Activated naive CD8-positive, alpha-beta T cell (primary cell): ENCODE data around the gene THEMIS2.
A peak's percentile ranks its signal among the peaks of the same experiment; 100 is the strongest.
"Not testable (repeated sequence)": the region's sequence is repeated elsewhere in the genome, so short reads cannot be mapped to it uniquely, and the experiment has no call there.

Experiments used
- H3K27ac Mint-ChIP-seq: one replicate; pipeline ENCODE4 v1.8.0; 2021; ENCODE audit warnings: mixed read lengths
- H3K27me3 Mint-ChIP-seq: one replicate; pipeline ENCODE4 v1.8.0; 2021; ENCODE audit warnings: mixed read lengths
- H3K36me3 Mint-ChIP-seq: one replicate; pipeline ENCODE4 v1.8.0; 2021; ENCODE audit warnings: mixed read lengths
- H3K4me1 Mint-ChIP-seq: one replicate; pipeline ENCODE4 v1.8.0; 2021; ENCODE audit warnings: low read depth, mixed read lengths
- H3K4me3 Mint-ChIP-seq: one replicate; pipeline ENCODE4 v1.8.0; 2021; ENCODE audit warnings: mild to moderate bottlenecking, mixed read lengths
- H3K9me3 Mint-ChIP-seq: one replicate; pipeline ENCODE4 v1.8.0; 2021; ENCODE audit warnings: low read depth, mixed read lengths

Gene THEMIS2

GRCh38 chr1:27858072-27858948 lies 14.0 kb upstream of the THEMIS2 start:
- H3K36me3 Mint-ChIP-seq, result no peaks in the 10 kb centered on the region

GRCh38 chr1:27858949-27859576 lies 13.3 kb upstream of the THEMIS2 start:
- no peak overlapping the region for H3K4me3 Mint-ChIP-seq

More at GRCh38 chr1:27858072-27858948, 14.0 kb upstream of the THEMIS2 start:
- Mint-ChIP-seq H3K27me3 (no peaks in the 10 kb centered on the region), H3K4me1 (peaks cover 16% of the 10 kb centered on the region), H3K9me3 (no peaks in the 10 kb centered on the region), H3K4me3 (no peak overlapping the region), H3K27ac (no peak overlapping the region)

GRCh38 chr1:27861436-27861835 lies 10.9 kb upstream of the THEMIS2 start:
- Mint-ChIP-seq H3K27me3 (no peaks in the 10 kb centered on the region), H3K4me3 (no peak overlapping the region), H3K27ac (no peak overlapping the region), H3K36me3 (no peaks in the 10 kb centered on the region), H3K9me3 (no peaks in the 10 kb centered on the region), H3K4me1 (peaks cover 33% of the 10 kb centered on the region)

More at GRCh38 chr1:27858949-27859576, 13.3 kb upstream of the THEMIS2 start:
- H3K9me3 Mint-ChIP-seq, result no peaks in the 10 kb centered on the region
- H3K36me3 Mint-ChIP-seq, result no peaks in the 10 kb centered on the region
- no peak overlapping the region for H3K27ac Mint-ChIP-seq
- peaks cover 22% of the 10 kb centered on the region for H3K4me1 Mint-ChIP-seq
- H3K27me3 Mint-ChIP-seq, result no peaks in the 10 kb centered on the region

GRCh38 chr1:27862004-27862403 lies 10.3 kb upstream of the THEMIS2 start:
- Mint-ChIP-seq H3K27me3 (no peaks in the 10 kb centered on the region), H3K4me3 (no peak overlapping the region), H3K27ac (no peak overlapping the region), H3K4me1 (peaks cover 35% of the 10 kb centered on the region), H3K9me3 (no peaks in the 10 kb centered on the region), H3K36me3 (no peaks in the 10 kb centered on the region)

GRCh38 chr1:27862671-27863537 lies 9.4 kb upstream of the THEMIS2 start:
- peak overlapping the region; percentile 77 for H3K27ac Mint-ChIP-seq
- no peak overlapping the region for H3K4me3 Mint-ChIP-seq
- H3K27me3 Mint-ChIP-seq, result no peaks in the 10 kb centered on the region
- no peaks in the 10 kb centered on the region for H3K9me3 Mint-ChIP-seq
- peaks cover 38% of the 10 kb centered on the region for H3K4me1 Mint-ChIP-seq
- H3K36me3 Mint-ChIP-seq, result no peaks in the 10 kb centered on the region

- H3K36me3 Mint-ChIP-seq, result no peaks in the 10 kb centered on the region
- no peaks in the 10 kb centered on the region for H3K27me3 Mint-ChIP-seq
- H3K4me3 Mint-ChIP-seq, result no peak overlapping the region
- H3K27ac Mint-ChIP-seq, result no peak overlapping the region
- peaks cover 38% of the 10 kb centered on the region for H3K4me1 Mint-ChIP-seq
- H3K9me3 Mint-ChIP-seq, result no peaks in the 10 kb centered on the region
These were observed 8.8 kb upstream of the THEMIS2 start for GRCh38 chr1:27863538-27863915.

GRCh38 chr1:27864264-27864895 lies 8.0 kb upstream of the THEMIS2 start:
- peak overlapping the region; percentile 94 for H3K27ac Mint-ChIP-seq
- H3K9me3 Mint-ChIP-seq, result no peaks in the 10 kb centered on the region
- H3K4me3 Mint-ChIP-seq, result peak overlapping the region; percentile 53
- H3K4me1 Mint-ChIP-seq, result peaks cover 41% of the 10 kb centered on the region
- no peaks in the 10 kb centered on the region for H3K27me3 Mint-ChIP-seq
- H3K36me3 Mint-ChIP-seq, result no peaks in the 10 kb centered on the region

- H3K27me3 Mint-ChIP-seq, result no peaks in the 10 kb centered on the region
- no peak overlapping the region for H3K27ac Mint-ChIP-seq
- no peak overlapping the region for H3K4me3 Mint-ChIP-seq
- H3K36me3 Mint-ChIP-seq, result no peaks in the 10 kb centered on the region
- H3K9me3 Mint-ChIP-seq, result no peaks in the 10 kb centered on the region
- H3K4me1 Mint-ChIP-seq, result peaks cover 47% of the 10 kb centered on the region
These were observed 6.5 kb upstream of the THEMIS2 start for GRCh38 chr1:27865821-27866220.

- H3K27ac Mint-ChIP-seq, result peak overlapping the region; percentile 94
- peak overlapping the region; percentile 77 for H3K4me3 Mint-ChIP-seq
- peaks cover 43% of the 10 kb centered on the region for H3K4me1 Mint-ChIP-seq
These were observed 3.8 kb upstream of the THEMIS2 start for GRCh38 chr1:27868556-27868931.

GRCh38 chr1:27868932-27869718 lies 3.2 kb upstream of the THEMIS2 start:
- H3K9me3 Mint-ChIP-seq, result no peaks in the 10 kb centered on the region
- no peaks in the 10 kb centered on the region for H3K36me3 Mint-ChIP-seq
- H3K27ac Mint-ChIP-seq, result peak overlapping the region; percentile 94
- H3K4me3 Mint-ChIP-seq, result peak overlapping the region; percentile 77
- H3K4me1 Mint-ChIP-seq, result peaks cover 40% of the 10 kb centered on the region
- H3K27me3 Mint-ChIP-seq, result no peaks in the 10 kb centered on the region

More at GRCh38 chr1:27868556-27868931, 3.8 kb upstream of the THEMIS2 start:
- Mint-ChIP-seq H3K9me3 (no peaks in the 10 kb centered on the region), H3K36me3 (no peaks in the 10 kb centered on the region), H3K27me3 (no peaks in the 10 kb centered on the region)

- H3K36me3 Mint-ChIP-seq, result no peaks in the 10 kb centered on the region
- peaks cover 38% of the 10 kb centered on the region for H3K4me1 Mint-ChIP-seq
- H3K27ac Mint-ChIP-seq, result peak overlapping the region; percentile 94
- H3K4me3 Mint-ChIP-seq, result peak overlapping the region; percentile 77
- H3K27me3 Mint-ChIP-seq, result no peaks in the 10 kb centered on the region
- no peaks in the 10 kb centered on the region for H3K9me3 Mint-ChIP-seq
These were observed 2.6 kb upstream of the THEMIS2 start for GRCh38 chr1:27869719-27870085.

GRCh38 chr1:27871076-27871475 lies 1.3 kb upstream of the THEMIS2 start:
- peak overlapping the region; percentile 80 for H3K4me3 Mint-ChIP-seq
- H3K9me3 Mint-ChIP-seq, H3K36me3 Mint-ChIP-seq, H3K27ac Mint-ChIP-seq, H3K27me3 Mint-ChIP-seq: not testable (repeated sequence)
- H3K4me1 Mint-ChIP-seq, result peaks cover 42% of the 10 kb centered on the region

- Mint-ChIP-seq H3K36me3 (no peaks in the 10 kb centered on the region), H3K4me1 (peaks cover 47% of the 10 kb centered on the region), H3K4me3 (peak overlapping the region; percentile 96), H3K27me3 (no peaks in the 10 kb centered on the region), H3K27ac (peak overlapping the region; percentile 89), H3K9me3 (no peaks in the 10 kb centered on the region)
These were observed 633 bp downstream of the THEMIS2 start for GRCh38 chr1:27872802-27873551.
